Measurements from ENCODE around the gene CMPK1.

Gene CMPK1

GRCh38 chr1:47371016-47371517 is 37.5 kb downstream of the CMPK1 start:
- FAIRE-seq (no peak), DNase-seq (ENCODE audit: insufficient read length, low spot score) (no peak)
- TF ChIP-seq, protein P1, sequence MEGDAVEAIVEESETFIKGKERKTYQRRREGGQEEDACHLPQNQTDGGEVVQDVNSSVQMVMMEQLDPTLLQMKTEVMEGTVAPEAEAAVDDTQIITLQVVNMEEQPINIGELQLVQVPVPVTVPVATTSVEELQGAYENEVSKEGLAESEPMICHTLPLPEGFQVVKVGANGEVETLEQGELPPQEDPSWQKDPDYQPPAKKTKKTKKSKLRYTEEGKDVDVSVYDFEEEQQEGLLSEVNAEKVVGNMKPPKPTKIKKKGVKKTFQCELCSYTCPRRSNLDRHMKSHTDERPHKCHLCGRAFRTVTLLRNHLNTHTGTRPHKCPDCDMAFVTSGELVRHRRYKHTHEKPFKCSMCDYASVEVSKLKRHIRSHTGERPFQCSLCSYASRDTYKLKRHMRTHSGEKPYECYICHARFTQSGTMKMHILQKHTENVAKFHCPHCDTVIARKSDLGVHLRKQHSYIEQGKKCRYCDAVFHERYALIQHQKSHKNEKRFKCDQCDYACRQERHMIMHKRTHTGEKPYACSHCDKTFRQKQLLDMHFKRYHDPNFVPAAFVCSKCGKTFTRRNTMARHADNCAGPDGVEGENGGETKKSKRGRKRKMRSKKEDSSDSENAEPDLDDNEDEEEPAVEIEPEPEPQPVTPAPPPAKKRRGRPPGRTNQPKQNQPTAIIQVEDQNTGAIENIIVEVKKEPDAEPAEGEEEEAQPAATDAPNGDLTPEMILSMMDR (IDR thresholded peaks at IDR 0.05; ENCODE audit: insufficient read depth, missing control alignments) = no peak

- no peak for FAIRE-seq
- TF ChIP-seq, protein P1 (IDR thresholded peaks at IDR 0.05; ENCODE audit: insufficient read depth, missing control alignments) = no peak
- no peak for DNase-seq (ENCODE audit: insufficient read length, low spot score)
Measured at GRCh38 chr1:47374501-47374900, 40.9 kb downstream of the CMPK1 start.

DNA sequence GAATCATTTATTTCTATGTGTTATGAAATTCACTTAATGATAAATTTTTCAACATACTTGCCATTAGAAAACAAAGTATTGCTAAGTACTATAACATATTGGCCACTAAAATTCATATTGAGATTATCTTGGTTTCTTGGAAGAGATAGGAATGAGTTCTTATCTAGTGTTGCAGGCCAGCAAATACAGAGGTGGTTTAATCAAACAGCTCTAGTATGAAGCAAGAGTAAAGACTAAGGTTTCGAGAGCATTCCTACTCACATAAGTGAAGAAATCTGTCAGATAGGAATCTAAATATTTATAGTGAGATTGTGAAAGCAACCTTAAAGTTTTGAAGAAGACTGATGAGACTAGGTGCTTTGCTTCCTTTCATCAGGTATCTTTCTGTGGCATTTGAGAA is 44.6 kb downstream of the CMPK1 start:
- DNase-seq (ENCODE audit: insufficient read length, low spot score) = no peak
- TF ChIP-seq, protein P1 (IDR thresholded peaks at IDR 0.05; ENCODE audit: insufficient read depth, missing control alignments) = no peak
- FAIRE-seq = no peak

GRCh38 chr1:47380699-47381098 is 47.1 kb downstream of the CMPK1 start:
- TF ChIP-seq, protein P1 (IDR thresholded peaks at IDR 0.05; ENCODE audit: insufficient read depth, missing control alignments) = no peak
- FAIRE-seq (no peak), DNase-seq (ENCODE audit: insufficient read length, low spot score) (no peak)

DNA sequence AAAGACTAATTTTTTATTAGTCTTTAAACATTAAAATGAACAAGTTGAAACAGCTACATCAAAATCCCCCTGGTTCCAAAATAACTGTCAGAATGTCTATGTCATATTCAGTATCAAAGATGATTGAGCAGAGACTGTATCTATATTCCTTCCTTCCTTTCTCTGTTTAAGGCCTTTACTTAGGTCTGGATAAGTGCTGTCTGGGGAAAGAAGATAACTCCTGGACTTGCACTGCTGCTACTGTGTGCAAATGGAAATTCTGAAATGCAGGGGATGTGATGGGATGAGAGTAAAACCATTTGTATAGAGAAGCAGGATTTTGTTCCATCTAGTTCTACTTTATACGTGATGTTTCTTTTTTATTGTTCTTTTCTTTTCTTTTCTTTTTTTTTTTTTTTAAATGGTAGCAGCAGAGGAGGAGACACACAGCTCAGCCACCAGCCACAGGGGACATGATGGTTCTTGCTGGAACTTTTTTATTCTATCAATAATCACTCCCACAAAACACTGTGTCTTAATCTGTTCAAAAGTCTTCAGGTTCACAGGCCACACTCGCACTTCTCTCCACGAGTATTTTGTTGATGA is 48.9 kb downstream of the CMPK1 start:
- TF ChIP-seq, protein P1 (IDR thresholded peaks at IDR 0.05; ENCODE audit: insufficient read depth, missing control alignments) = no peak
- DNase-seq (ENCODE audit: insufficient read length, low spot score) = no peak
- FAIRE-seq = no peak

- FAIRE-seq (no peak), DNase-seq (ENCODE audit: insufficient read length, low spot score) (no peak)
- TF ChIP-seq, protein P1 (IDR thresholded peaks at IDR 0.05; ENCODE audit: insufficient read depth, missing control alignments) = no peak
Measured at GRCh38 chr1:47384083-47384482, 50.5 kb downstream of the CMPK1 start.

- TF ChIP-seq, protein P1 (IDR thresholded peaks at IDR 0.05; ENCODE audit: insufficient read depth, missing control alignments) = no peak
- DNase-seq (ENCODE audit: insufficient read length, low spot score) (no peak), FAIRE-seq (no peak)
Measured at GRCh38 chr1:47385020-47385419, 51.4 kb downstream of the CMPK1 start.

Data from D721Med (cell line).